Nephron progenitor cell (in vitro differentiated cells): ENCODE data around the gene SLC6A1.

Experiments used
- DNase-seq: peaks from one replicate; pipeline ENCODE4 v3.0.0; 2021
- H3K27ac Mint-ChIP-seq: 2 replicates; pipeline ENCODE4 v1.8.0; 2021; ENCODE audit warnings: mild to moderate bottlenecking, moderate library complexity, mixed read lengths
- H3K27me3 Mint-ChIP-seq: 2 replicates; pipeline ENCODE4 v1.8.0; 2021; ENCODE audit warnings: mild to moderate bottlenecking, low read depth, mixed read lengths; ENCODE audit not compliant: poor library complexity
- H3K36me3 Mint-ChIP-seq: 2 replicates; pipeline ENCODE4 v1.8.0; 2021; ENCODE audit warnings: low read depth, mixed read lengths
- H3K4me1 Mint-ChIP-seq: 2 replicates; pipeline ENCODE4 v1.8.0; 2021; ENCODE audit warnings: mixed read lengths
- H3K4me3 Mint-ChIP-seq: 2 replicates; pipeline ENCODE4 v1.8.0; 2021; ENCODE audit warnings: mild to moderate bottlenecking, moderate library complexity, mixed read lengths
- H3K9me3 Mint-ChIP-seq: 2 replicates; pipeline ENCODE4 v1.8.0; 2021; ENCODE audit warnings: mild to moderate bottlenecking, moderate library complexity, mixed read lengths
- TF ChIP-seq, protein P1 (sequence below): fragments of 200-600 bp; sonication (generic); IDR thresholded peaks from 2 replicates; pipeline ENCODE4 v1.5.0; 2021; ENCODE audit warnings: antibody characterized with exemption

Gene SLC6A1

DNA sequence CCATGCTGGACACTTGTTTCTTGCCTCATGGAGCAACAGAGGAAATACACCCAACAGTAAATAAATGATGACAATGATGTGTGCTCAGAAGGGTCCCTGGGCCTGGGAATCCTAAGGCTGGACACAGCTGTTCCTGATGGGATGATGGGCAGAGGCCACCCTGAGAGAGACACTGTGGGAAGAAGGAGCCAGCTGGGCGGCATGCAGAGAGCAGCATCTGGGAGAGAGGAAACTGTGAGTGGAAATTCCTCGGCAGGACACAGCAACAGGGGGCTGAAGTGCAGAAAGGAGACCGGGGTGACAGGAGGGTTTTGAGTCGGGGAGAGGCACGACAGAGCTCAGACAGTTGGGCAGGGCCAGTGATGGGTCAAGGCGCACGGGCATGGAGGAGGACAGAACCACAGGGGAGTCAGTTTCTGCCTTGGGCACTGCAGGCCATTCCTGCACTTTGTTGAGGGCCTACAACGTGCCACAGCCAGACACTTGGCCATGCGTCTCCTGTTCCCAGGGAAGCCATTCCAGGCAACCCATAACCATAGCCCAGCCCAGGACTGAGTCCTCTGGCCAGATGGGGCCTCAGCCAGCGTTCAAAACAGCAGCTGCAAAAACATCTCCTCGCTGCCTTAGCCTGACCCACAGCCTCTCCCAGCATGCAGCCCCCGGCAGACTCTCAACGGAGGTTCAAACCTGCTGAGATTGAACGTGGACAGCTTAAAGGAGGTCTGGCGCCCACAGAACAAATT, 36.7 kb upstream of the SLC6A1 start:
- no peaks in the 10 kb centered on the region for H3K9me3 Mint-ChIP-seq
- H3K4me1 Mint-ChIP-seq, result peaks cover 2% of the 10 kb centered on the region
- peaks cover 37% of the 10 kb centered on the region for H3K27me3 Mint-ChIP-seq
- no peak overlapping the region for H3K4me3 Mint-ChIP-seq
- no peak overlapping the region for H3K27ac Mint-ChIP-seq
- TF ChIP-seq, protein P1, sequence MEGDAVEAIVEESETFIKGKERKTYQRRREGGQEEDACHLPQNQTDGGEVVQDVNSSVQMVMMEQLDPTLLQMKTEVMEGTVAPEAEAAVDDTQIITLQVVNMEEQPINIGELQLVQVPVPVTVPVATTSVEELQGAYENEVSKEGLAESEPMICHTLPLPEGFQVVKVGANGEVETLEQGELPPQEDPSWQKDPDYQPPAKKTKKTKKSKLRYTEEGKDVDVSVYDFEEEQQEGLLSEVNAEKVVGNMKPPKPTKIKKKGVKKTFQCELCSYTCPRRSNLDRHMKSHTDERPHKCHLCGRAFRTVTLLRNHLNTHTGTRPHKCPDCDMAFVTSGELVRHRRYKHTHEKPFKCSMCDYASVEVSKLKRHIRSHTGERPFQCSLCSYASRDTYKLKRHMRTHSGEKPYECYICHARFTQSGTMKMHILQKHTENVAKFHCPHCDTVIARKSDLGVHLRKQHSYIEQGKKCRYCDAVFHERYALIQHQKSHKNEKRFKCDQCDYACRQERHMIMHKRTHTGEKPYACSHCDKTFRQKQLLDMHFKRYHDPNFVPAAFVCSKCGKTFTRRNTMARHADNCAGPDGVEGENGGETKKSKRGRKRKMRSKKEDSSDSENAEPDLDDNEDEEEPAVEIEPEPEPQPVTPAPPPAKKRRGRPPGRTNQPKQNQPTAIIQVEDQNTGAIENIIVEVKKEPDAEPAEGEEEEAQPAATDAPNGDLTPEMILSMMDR, result no peak
- no peak for DNase-seq
- H3K36me3 Mint-ChIP-seq, result no peaks in the 10 kb centered on the region

DNA sequence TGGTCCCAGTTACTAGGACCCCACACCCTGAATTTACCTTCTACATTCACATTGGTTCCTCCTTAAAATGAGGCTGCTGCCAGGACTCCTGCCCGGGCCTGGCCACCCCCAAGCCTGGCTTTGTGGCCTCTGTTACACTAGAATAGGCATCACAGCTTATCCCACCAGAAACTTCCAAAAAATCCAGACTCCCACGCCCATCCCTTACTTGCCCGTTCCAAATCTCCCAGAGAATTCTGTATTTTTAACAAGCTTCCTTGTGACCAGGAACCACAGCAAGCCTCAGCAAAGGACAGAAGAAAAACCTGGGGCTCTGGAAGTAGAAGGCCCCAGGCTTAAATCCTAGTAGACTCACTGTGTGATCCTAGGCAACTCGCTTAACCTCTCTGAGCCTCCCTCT, 36.0 kb upstream of the SLC6A1 start:
- H3K9me3 Mint-ChIP-seq, result no peaks in the 10 kb centered on the region
- peaks cover 37% of the 10 kb centered on the region for H3K27me3 Mint-ChIP-seq
- no peak overlapping the region for H3K4me3 Mint-ChIP-seq
- no peak for DNase-seq
- no peak overlapping the region for H3K27ac Mint-ChIP-seq
- H3K4me1 Mint-ChIP-seq, result no peaks in the 10 kb centered on the region
- H3K36me3 Mint-ChIP-seq, result no peaks in the 10 kb centered on the region
- TF ChIP-seq, protein P1, result no peak

DNA sequence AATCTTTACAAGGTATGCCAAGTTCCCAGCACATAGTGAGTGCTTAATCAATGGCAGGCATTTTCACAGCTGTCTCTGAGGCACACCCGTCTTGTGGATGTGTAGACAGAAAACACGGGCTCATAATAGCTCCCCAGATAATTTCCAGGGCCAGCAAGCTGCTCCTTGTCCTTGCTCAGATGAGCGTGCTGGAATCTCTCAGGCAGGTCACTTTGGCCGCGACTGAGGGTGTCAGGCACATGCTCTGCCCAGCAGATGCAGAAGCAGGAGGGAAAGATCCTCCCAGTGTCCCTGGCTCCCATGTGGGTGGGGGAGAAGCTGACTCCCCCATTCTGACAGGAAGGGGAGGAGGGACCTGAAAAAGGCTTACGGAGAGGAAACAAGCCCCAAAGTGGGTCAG, 35.6 kb upstream of the SLC6A1 start:
- no peak for DNase-seq
- TF ChIP-seq, protein P1, result no peak
- H3K9me3 Mint-ChIP-seq, result no peaks in the 10 kb centered on the region
- no peak overlapping the region for H3K4me3 Mint-ChIP-seq
- H3K4me1 Mint-ChIP-seq, result no peaks in the 10 kb centered on the region
- peaks cover 35% of the 10 kb centered on the region for H3K27me3 Mint-ChIP-seq
- H3K27ac Mint-ChIP-seq, result no peak overlapping the region
- H3K36me3 Mint-ChIP-seq, result no peaks in the 10 kb centered on the region

DNA sequence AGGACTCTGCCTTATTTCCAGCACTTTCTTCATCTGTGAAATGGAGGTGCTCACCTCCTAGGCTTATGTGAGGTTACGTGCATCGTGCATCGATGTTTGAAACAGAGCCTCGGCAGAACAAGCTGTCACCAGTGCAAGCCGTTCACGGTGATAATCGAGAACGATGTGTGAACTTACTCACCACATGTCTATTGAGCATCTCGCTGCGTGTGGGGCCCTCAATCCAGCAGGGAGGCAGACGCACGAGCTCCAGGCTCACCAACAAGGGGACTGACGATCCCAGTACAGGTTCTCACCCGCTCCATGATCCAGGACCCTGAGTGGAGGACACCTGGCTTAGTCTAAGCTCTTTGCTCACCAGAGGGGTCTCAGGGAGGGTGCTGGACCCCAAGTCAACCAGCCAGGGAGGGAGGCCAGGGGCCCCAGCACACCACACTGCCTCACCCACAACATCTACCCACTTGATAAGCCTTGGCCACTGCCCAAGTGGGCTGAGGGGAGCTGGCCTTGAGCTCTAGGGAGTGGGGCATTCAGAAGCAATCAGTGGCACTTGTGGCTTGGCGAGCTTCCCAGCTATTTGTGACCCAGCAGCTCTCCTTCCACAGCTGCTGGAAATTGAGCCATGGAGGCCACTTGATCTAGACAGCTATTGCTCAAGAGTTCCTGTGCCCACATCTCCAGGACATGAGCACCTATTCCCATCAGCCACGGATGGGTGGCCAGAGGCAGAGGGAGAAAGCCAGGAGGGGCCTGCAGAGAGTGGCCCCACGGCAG, 34.4 kb upstream of the SLC6A1 start:
- Mint-ChIP-seq H3K27ac (no peak overlapping the region), H3K4me1 (no peaks in the 10 kb centered on the region), H3K27me3 (peaks cover 28% of the 10 kb centered on the region), H3K4me3 (no peak overlapping the region), H3K9me3 (no peaks in the 10 kb centered on the region), H3K36me3 (no peaks in the 10 kb centered on the region)
- no peak for DNase-seq
- TF ChIP-seq, protein P1, result no peak

DNA sequence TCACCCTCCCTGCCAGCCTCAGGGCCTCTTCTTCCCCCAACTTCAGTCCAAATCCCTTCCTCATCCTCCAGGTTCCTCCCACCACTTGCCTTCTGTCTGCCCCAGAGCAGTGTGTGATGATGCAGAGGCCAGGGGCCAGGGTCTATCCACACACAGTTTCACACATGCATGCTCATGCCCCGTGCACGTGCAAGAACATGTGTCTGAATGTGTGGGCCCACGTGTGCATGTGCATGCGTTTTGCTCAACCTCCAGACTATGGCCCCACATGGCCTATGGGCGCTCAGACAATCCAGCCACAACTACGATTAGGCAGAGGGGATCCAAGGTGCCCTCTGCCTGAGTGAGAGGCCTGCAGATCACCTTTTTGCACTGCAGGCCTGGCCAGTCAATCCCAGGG, 32.3 kb upstream of the SLC6A1 start:
- H3K27ac Mint-ChIP-seq, result no peak overlapping the region

More for the DNA sequence above, 32.3 kb upstream of the SLC6A1 start:
- DNase-seq, result no peak
- Mint-ChIP-seq H3K27me3 (peaks cover 27% of the 10 kb centered on the region), H3K4me3 (no peak overlapping the region), H3K36me3 (no peaks in the 10 kb centered on the region), H3K9me3 (no peaks in the 10 kb centered on the region), H3K4me1 (no peaks in the 10 kb centered on the region)
- TF ChIP-seq, protein P1, result no peak
